Astrocyte of the spinal cord (primary cell): ENCODE results near the gene CYTH1.

Experiments
- DNase-seq: peaks from one replicate; pipeline ENCODE4 v3.0.0; 2011; ENCODE audit warnings: low read depth, low spot score
- H3K4me3 ChIP-seq: 2 replicates; pipeline ENCODE4 v1.5.1; 2011; ENCODE audit warnings: low read depth, mild to moderate bottlenecking, low read length, moderate library complexity
- CTCF ChIP-seq: IDR thresholded peaks from 2 replicates; pipeline ENCODE4 v1.5.1; 2012; ENCODE audit warnings: low read depth, mild to moderate bottlenecking, low read length, inconsistent platforms
- in situ Hi-C: cut with HindIII; loops from 2 replicates; pipeline ENCODE4 v1.10.0; 2017; ENCODE audit warnings: low sequenced_read_pairs

Gene CYTH1

GRCh38 chr17:78802008-78802407, 19.9 kb upstream of the CYTH1 start:
- in situ Hi-C loops = no loop called here
- H3K4me3 ChIP-seq = no peak overlapping the region
- no peak for TF ChIP-seq CTCF
- no peak for DNase-seq

GRCh38 chr17:78800132-78800931, 18.3 kb upstream of the CYTH1 start:
- in situ Hi-C loops = no loop called here
- no peak for DNase-seq
- no peak for TF ChIP-seq CTCF
- no peak overlapping the region for H3K4me3 ChIP-seq

GRCh38 chr17:78798695-78799559, 16.9 kb upstream of the CYTH1 start:
- no peak for DNase-seq
- H3K4me3 ChIP-seq = no peak overlapping the region
- peak; percentile 42 for TF ChIP-seq CTCF
- in situ Hi-C loops = no loop called here

GRCh38 chr17:78797691-78798585, 15.9 kb upstream of the CYTH1 start:
- no peak overlapping the region for H3K4me3 ChIP-seq
- DNase-seq = no peak
- in situ Hi-C loops = no loop called here
- TF ChIP-seq CTCF = no peak

GRCh38 chr17:78797213-78797612, 15.1 kb upstream of the CYTH1 start:
- DNase-seq = no peak
- H3K4me3 ChIP-seq = no peak overlapping the region
- in situ Hi-C loops = no loop called here
- no peak for TF ChIP-seq CTCF

GRCh38 chr17:78796517-78796900, 14.4 kb upstream of the CYTH1 start:
- TF ChIP-seq CTCF = no peak
- in situ Hi-C loops = no loop called here
- H3K4me3 ChIP-seq = no peak overlapping the region
- no peak for DNase-seq
